Muscle of leg (tissue), 16 donors: ENCODE measurements around the gene FLNA. TPM values are rescaled to one million over a fixed set of nuclear protein-coding genes. Genes with fewer than 3 reads are reported as not detected.

Experiments used
- DNase-seq: peaks from one replicate; pipeline ENCODE4 v3.0.0; 2013
- H3K27ac ChIP-seq: one replicate; pipeline ENCODE4 v1.5.1; 2013; ENCODE audit warnings: mild to moderate bottlenecking, low read length, control low read depth
- H3K27me3 ChIP-seq: one replicate; pipeline ENCODE4 v1.6.1; 2013; ENCODE audit warnings: low read length; ENCODE audit not compliant: control insufficient read depth, insufficient read depth
- H3K36me3 ChIP-seq: one replicate; pipeline ENCODE4 v1.6.1; 2013; ENCODE audit warnings: low read length; ENCODE audit not compliant: control insufficient read depth, insufficient read depth
- H3K4me1 ChIP-seq: one replicate; pipeline ENCODE4 v1.6.1; 2013; ENCODE audit warnings: low read length; ENCODE audit not compliant: control insufficient read depth, insufficient read depth
- H3K4me3 ChIP-seq: one replicate; pipeline ENCODE4 v1.5.1; 2013; ENCODE audit warnings: low read length, control low read depth
- H3K9me3 ChIP-seq: replicated peaks from 2 replicates; pipeline ENCODE4 v1.6.1; 2013; ENCODE audit warnings: low read depth, low read length; ENCODE audit not compliant: control insufficient read depth
- WGBS: methylation state at CpG from one replicate; pipeline ENCODE4 v1.1.5; 2013; ENCODE audit warnings: missing lambda C conversion rate; ENCODE audit not compliant: insufficient coverage; 5-methylcytosine and 5-hydroxymethylcytosine counted together
- long read RNA-seq, 11 donors: transcript quantifications; one replicate each; lab custom pipeline, GENCODE V29; 2026
- polyA plus RNA-seq, 8 donors: library from polyadenylated mRNA; unstranded; fragments of 120-200 nt; gene quantifications; one replicate each; pipeline versions ENCODE4 v1.2.1 to v1.2.3, GENCODE V29; 2013; ENCODE audit warnings: inconsistent platforms in 1 of 8, low replicate concordance in 1 of 8; ENCODE audit not compliant: insufficient read length in 8 of 8, insufficient read depth in 1 of 8
- total RNA-seq: library from RNA; stranded (reverse); fragments of 120-200 nt; gene quantifications from one replicate; pipeline ENCODE4 v1.2.4, GENCODE V29; 2013

The FLNA gene
- total RNA-seq (212 TPM), polyA plus RNA-seq (100 to 1,000 TPM; 329 to 450 (median 367) TPM)
- long read RNA-seq, donor 1, partial matches to known transcripts: 1,838 of 1,870 reads
- long read RNA-seq, donor 1, other reads (novel, unspliced or antisense): 31 of 1,870 reads
- long read RNA-seq, donor 2, partial matches to known transcripts: 0 of 3 reads
- long read RNA-seq, donor 2, other reads (novel, unspliced or antisense): 0 of 3 reads
- long read RNA-seq, donor 3, full-length matches to known transcripts: 9 of 53 reads
- long read RNA-seq, donor 3, partial matches to known transcripts: 44 of 53 reads
- long read RNA-seq, donor 3, other reads (novel, unspliced or antisense): 0 of 53 reads
- long read RNA-seq, donor 4, full-length matches to known transcripts: 7 of 26 reads
- long read RNA-seq, donor 4, partial matches to known transcripts: 19 of 26 reads
- long read RNA-seq, donor 4, other reads (novel, unspliced or antisense): 0 of 26 reads
- long read RNA-seq, donor 5, full-length matches to known transcripts: 6 of 7,593 reads
- long read RNA-seq, donor 5, partial matches to known transcripts: 7,312 of 7,593 reads
- long read RNA-seq, donor 5, other reads (novel, unspliced or antisense): 275 of 7,593 reads
- long read RNA-seq, donor 6, full-length matches to known transcripts: 12 of 8,888 reads
- long read RNA-seq, donor 6, partial matches to known transcripts: 8,753 of 8,888 reads
- long read RNA-seq, donor 6, other reads (novel, unspliced or antisense): 123 of 8,888 reads
- long read RNA-seq, donor 7, transcript FLNA-209 (3 exons, 1,026 nt): major isoform, 5 of 115 reads
- long read RNA-seq, donor 7, partial matches to known transcripts: 78 of 115 reads
- long read RNA-seq, donor 7, other reads (novel, unspliced or antisense): 31 of 115 reads
- long read RNA-seq, donor 8, transcript FLNA-209 (3 exons, 1,026 nt): major isoform, 7 of 42 reads
- long read RNA-seq, donor 8, partial matches to known transcripts: 35 of 42 reads
- long read RNA-seq, donor 8, other reads (novel, unspliced or antisense): 0 of 42 reads
- long read RNA-seq, donor 9, partial matches to known transcripts: 3,666 of 3,740 reads
- long read RNA-seq, donor 9, other reads (novel, unspliced or antisense): 69 of 3,740 reads
- long read RNA-seq, donor 10, transcript FLNA-209 (3 exons, 1,026 nt): major isoform, 7 of 6,062 reads
- long read RNA-seq, donor 10, partial matches to known transcripts: 5,902 of 6,062 reads
- long read RNA-seq, donor 10, other reads (novel, unspliced or antisense): 150 of 6,062 reads
- long read RNA-seq, donor 11, partial matches to known transcripts: 24 of 28 reads
- long read RNA-seq, donor 11, other reads (novel, unspliced or antisense): 0 of 28 reads

- Histone ChIP-seq H3K9me3 (no peaks in the 10 kb centered on the region), H3K4me1 (peaks cover 34% of the 10 kb centered on the region), H3K27ac (peak within 1 kb of the TSS; percentile 20), H3K36me3 (no peaks in the 10 kb centered on the region), H3K27me3 (no peaks in the 10 kb centered on the region), H3K4me3 (peak within 1 kb of the TSS; percentile 35)
- 35% methylated on average over 89 of the region's 95 CpGs for WGBS
- DNase-seq: no peak
Measured at GRCh38 chrX:154374313-154375155, at the start of gene FLNA. Gene FLNA (minus strand): TSS chrX:154374634. CDS start chrX:154371245, 3,389 bp downstream.

- peak overlapping the region; percentile 4 for H3K27ac ChIP-seq
Measured at GRCh38 chrX:154420402-154420756, 45.9 kb upstream of the FLNA start.

GRCh38 chrX:154419688-154420401 is 45.4 kb upstream of the FLNA start:
- DNase-seq: no peak
- peaks cover 14% of the 10 kb centered on the region for H3K4me1 ChIP-seq
- peaks cover 3% of the 10 kb centered on the region for H3K36me3 ChIP-seq
- H3K27ac ChIP-seq: peak overlapping the region; percentile 4
- 72% methylated on average over 13 of the region's 19 CpGs for WGBS
- no peaks in the 10 kb centered on the region for H3K9me3 ChIP-seq
- H3K27me3 ChIP-seq: no peaks in the 10 kb centered on the region
- H3K4me3 ChIP-seq: no peak overlapping the region

More at GRCh38 chrX:154420402-154420756, 45.9 kb upstream of the FLNA start:
- Histone ChIP-seq H3K36me3 (peaks cover 3% of the 10 kb centered on the region), H3K4me1 (peaks cover 14% of the 10 kb centered on the region), H3K4me3 (no peak overlapping the region), H3K27me3 (no peaks in the 10 kb centered on the region), H3K9me3 (no peaks in the 10 kb centered on the region)
- 88% methylated on average over 10 of the region's 10 CpGs for WGBS
- no peak for DNase-seq

GRCh38 chrX:154419189-154419588 is 44.8 kb upstream of the FLNA start:
- Histone ChIP-seq H3K4me1 (peaks cover 14% of the 10 kb centered on the region), H3K27ac (no peak overlapping the region), H3K27me3 (no peaks in the 10 kb centered on the region), H3K9me3 (no peaks in the 10 kb centered on the region), H3K36me3 (peaks cover 3% of the 10 kb centered on the region), H3K4me3 (no peak overlapping the region)
- WGBS: 76% methylated on average over 8 of the region's 8 CpGs
- DNase-seq: no peak

- Histone ChIP-seq H3K9me3 (peaks cover under 1% of the 10 kb centered on the region), H3K4me1 (peaks cover 21% of the 10 kb centered on the region), H3K27ac (peak overlapping the region; percentile 3), H3K36me3 (peaks cover 13% of the 10 kb centered on the region), H3K4me3 (no peak overlapping the region), H3K27me3 (no peaks in the 10 kb centered on the region)
- WGBS: 60% methylated on average over 4 of the region's 7 CpGs
- no peak for DNase-seq
Measured at GRCh38 chrX:154417157-154417556, 42.7 kb upstream of the FLNA start.

- H3K9me3 ChIP-seq: peaks cover 3% of the 10 kb centered on the region
- peaks cover 10% of the 10 kb centered on the region for H3K36me3 ChIP-seq
- DNase-seq: no peak
- no peak overlapping the region for H3K27ac ChIP-seq
- no peak overlapping the region for H3K4me3 ChIP-seq
- H3K4me1 ChIP-seq: peaks cover 19% of the 10 kb centered on the region
- no peaks in the 10 kb centered on the region for H3K27me3 ChIP-seq
- WGBS: 85% methylated on average over 2 of the region's 8 CpGs
Measured at GRCh38 chrX:154413142-154413541, 38.7 kb upstream of the FLNA start.

- Histone ChIP-seq H3K9me3 (peaks cover 3% of the 10 kb centered on the region), H3K4me3 (peak overlapping the region; percentile 56), H3K4me1 (peaks cover 19% of the 10 kb centered on the region), H3K27ac (peak overlapping the region; percentile 76), H3K36me3 (peaks cover 10% of the 10 kb centered on the region), H3K27me3 (no peaks in the 10 kb centered on the region)
- 78% methylated on average over 3 of the region's 4 CpGs for WGBS
- DNase-seq: no peak
Measured at GRCh38 chrX:154412468-154412867, 38.0 kb upstream of the FLNA start.

GRCh38 chrX:154411981-154412340 is 37.5 kb upstream of the FLNA start:
- Histone ChIP-seq H3K36me3 (peaks cover 10% of the 10 kb centered on the region), H3K27me3 (no peaks in the 10 kb centered on the region), H3K4me3 (peak overlapping the region; percentile 56), H3K27ac (peak overlapping the region; percentile 76), H3K9me3 (peaks cover 3% of the 10 kb centered on the region), H3K4me1 (peaks cover 19% of the 10 kb centered on the region)
- WGBS: 45% methylated on average over 23 of the region's 29 CpGs
- DNase-seq: peak; percentile 80
